ENCODE data around the gene ZBTB45. TPM values are rescaled to one million over a fixed set of nuclear protein-coding genes. Genes with fewer than 3 reads are reported as not detected.

Gene ZBTB45
- total and polyA plus RNA-seq, 9 of the 15 experiments (the other 6 are each of a cell fraction or from before 2014, with no cell fraction given) = 0.08 to 16.1 (median 1.8) TPM

DNA sequence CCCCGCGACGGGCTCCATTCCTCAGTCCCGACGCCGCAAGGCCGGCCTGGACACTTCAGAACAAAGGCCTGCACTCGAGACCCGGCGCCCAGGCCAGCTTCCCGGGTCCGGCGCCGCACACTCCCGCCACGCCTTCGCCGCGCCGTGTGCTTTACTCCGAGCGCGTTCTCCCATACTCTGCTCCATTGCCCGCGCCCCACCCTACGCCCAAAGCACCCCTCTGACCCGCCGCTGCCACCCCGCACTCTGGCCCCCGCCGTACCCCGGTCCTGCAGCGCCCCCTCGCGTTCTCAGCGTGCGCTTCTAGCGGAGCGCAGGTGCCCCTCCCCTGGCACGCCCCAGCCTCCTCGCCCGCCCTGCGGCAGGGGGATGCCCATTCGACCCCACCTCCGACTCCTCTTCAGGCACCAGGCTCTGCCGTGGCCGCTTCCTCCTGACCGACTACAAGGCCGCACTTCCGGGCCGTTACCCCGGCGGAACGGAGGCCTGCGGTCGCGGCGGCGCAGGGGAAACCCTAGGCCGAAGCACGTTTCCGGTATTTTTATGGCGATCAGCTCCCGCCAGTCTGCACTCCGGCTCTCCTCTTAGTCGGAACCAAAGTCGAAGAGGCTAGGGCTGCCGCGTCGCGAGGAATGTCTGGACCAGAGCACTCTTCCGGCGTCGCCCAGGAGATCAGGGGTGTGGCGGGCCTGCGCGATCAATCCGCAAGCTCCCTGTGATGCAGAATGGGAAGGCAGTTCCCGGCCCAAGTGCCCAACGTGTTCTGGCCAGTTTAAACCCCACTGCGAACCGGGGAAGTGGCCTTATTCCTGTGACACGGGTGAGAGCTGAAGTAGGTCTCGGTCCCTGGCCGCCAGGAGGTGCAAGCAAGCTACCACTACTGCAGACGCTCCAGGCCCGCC, at the start of gene ZBTB45 (continued):
- TF ChIP-seq PTBP1 (IDR thresholded peaks at IDR 0.05; ENCODE audit: low read depth, low read length) (peak; percentile 64; the same call in 1 of the 2 replicates), TAF15 (IDR thresholded peaks at IDR 0.05; ENCODE audit: low read depth, low read length) (no peak), FOXJ3 (CRISPR knock-in tag; IDR thresholded peaks at IDR 0.05) (no peak), GTF2E2 (tag; IDR thresholded peaks at IDR 0.05) (peak; percentile 99), ZNF253 (CRISPR knock-in tag; conservative IDR thresholded peaks at IDR 0.05) (no peak), ZNF175 (CRISPR knock-in tag; IDR thresholded peaks at IDR 0.05; ENCODE audit: low read depth) (peak; percentile 31; the same call in 1 of the 2 replicates), RUNX1 (IDR thresholded peaks at IDR 0.05; ENCODE audit: low read depth) (no peak; the same call in 1 of the 2 replicates), NBN (IDR thresholded peaks at IDR 0.05; ENCODE audit: low read depth) (peak; percentile 85), TGIF2 (CRISPR knock-in tag; IDR thresholded peaks at IDR 0.05) (no peak), ZNF347 (CRISPR knock-in tag; IDR thresholded peaks at IDR 0.05; ENCODE audit: low read depth) (no peak), FIP1L1 (IDR thresholded peaks at IDR 0.05; ENCODE audit: low read depth, low read length, poor library complexity, severe bottlenecking) (peak; percentile 99), TCF7 (IDR thresholded peaks at IDR 0.05; ENCODE audit: borderline replicate concordance) (peak; percentile 87; the same call in 1 of the 2 replicates), ZNF354B (CRISPR knock-in tag; IDR thresholded peaks at IDR 0.05) (no peak), YY1 (IDR thresholded peaks at IDR 0.05; ENCODE audit: borderline replicate concordance in 1 of 3, control insufficient read depth in 1 of 3, extremely low read depth in 1 of 3, insufficient read depth in 3 of 3, insufficient read length in 1 of 3, insufficient replicate concordance in 2 of 3, low read depth in 1 of 3, low read length in 2 of 3) (peak; percentile 51 to 90 (median 86)), RB1 (IDR thresholded peaks at IDR 0.05; ENCODE audit: low read depth) (peak; percentile 90), TEAD2 (tag; IDR thresholded peaks at IDR 0.05) (no peak), TCFL5 (CRISPR knock-in tag; conservative IDR thresholded peaks at IDR 0.05) (no peak)
- TF ChIP-seq, protein P1, sequence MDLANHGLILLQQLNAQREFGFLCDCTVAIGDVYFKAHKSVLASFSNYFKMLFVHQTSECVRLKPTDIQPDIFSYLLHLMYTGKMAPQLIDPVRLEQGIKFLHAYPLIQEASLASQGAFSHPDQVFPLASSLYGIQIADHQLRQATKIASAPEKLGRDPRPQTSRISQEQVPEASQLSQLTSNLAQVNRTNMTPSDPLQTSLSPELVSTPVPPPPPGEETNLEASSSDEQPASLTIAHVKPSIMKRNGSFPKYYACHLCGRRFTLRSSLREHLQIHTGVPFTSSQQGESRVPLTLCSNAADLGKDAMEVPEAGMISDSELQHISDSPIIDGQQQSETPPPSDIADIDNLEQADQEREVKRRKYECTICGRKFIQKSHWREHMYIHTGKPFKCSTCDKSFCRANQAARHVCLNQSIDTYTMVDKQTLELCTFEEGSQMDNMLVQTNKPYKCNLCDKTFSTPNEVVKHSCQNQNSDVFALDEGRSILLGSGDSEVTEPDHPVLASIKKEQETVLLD (IDR thresholded peaks at IDR 0.05) = peak; percentile 85
- TF ChIP-seq, protein P2, sequence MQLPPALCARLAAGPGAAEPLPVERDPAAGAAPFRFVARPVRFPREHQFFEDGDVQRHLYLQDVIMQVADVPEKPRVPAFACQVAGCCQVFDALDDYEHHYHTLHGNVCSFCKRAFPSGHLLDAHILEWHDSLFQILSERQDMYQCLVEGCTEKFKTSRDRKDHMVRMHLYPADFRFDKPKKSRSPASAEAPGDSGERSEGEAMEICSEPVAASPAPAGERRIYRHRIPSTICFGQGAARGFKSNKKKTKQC (CRISPR knock-in tag; IDR thresholded peaks at IDR 0.05) = peak; percentile 98
- TF ChIP-seq, protein P3, sequence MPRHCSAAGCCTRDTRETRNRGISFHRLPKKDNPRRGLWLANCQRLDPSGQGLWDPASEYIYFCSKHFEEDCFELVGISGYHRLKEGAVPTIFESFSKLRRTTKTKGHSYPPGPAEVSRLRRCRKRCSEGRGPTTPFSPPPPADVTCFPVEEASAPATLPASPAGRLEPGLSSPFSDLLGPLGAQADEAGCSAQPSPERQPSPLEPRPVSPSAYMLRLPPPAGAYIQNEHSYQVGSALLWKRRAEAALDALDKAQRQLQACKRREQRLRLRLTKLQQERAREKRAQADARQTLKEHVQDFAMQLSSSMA (CRISPR knock-in tag; IDR thresholded peaks at IDR 0.05) = peak; percentile 93
- TF ChIP-seq, protein P4, sequence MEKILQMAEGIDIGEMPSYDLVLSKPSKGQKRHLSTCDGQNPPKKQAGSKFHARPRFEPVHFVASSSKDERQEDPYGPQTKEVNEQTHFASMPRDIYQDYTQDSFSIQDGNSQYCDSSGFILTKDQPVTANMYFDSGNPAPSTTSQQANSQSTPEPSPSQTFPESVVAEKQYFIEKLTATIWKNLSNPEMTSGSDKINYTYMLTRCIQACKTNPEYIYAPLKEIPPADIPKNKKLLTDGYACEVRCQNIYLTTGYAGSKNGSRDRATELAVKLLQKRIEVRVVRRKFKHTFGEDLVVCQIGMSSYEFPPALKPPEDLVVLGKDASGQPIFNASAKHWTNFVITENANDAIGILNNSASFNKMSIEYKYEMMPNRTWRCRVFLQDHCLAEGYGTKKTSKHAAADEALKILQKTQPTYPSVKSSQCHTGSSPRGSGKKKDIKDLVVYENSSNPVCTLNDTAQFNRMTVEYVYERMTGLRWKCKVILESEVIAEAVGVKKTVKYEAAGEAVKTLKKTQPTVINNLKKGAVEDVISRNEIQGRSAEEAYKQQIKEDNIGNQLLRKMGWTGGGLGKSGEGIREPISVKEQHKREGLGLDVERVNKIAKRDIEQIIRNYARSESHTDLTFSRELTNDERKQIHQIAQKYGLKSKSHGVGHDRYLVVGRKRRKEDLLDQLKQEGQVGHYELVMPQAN (IDR thresholded peaks at IDR 0.05; ENCODE audit: borderline replicate concordance) = peak; percentile 4

Data from K562 (cell line).